CD14-positive monocyte (primary cell): ENCODE measurements around the gene NFYB. TPM values are rescaled to one million over a fixed set of nuclear protein-coding genes. Genes with fewer than 3 reads are reported as not detected.

Experiments used
- DNase-seq, 3 donors: peaks; one replicate each; pipeline ENCODE4 v3.0.0-alpha.2; 2011 to 2022
- H2AFZ ChIP-seq: 2 replicates; pipeline ENCODE4 v1.6.0; 2012; ENCODE audit warnings: mild to moderate bottlenecking, low read depth, low read length, inconsistent platforms; ENCODE audit not compliant: insufficient read depth, poor library complexity, severe bottlenecking
- H3K27ac ChIP-seq, 2 donors: 1 replicate in 1 of 2; 2 replicates in 1 of 2; pipeline ENCODE4 v1.5.1; 2012 to 2013; ENCODE audit warnings: low read length in 2 of 2, control low read depth in 1 of 2, inconsistent platforms in 1 of 2, low read depth in 1 of 2, mild to moderate bottlenecking in 1 of 2
- H3K27me3 ChIP-seq, 2 donors: one replicate each; pipeline versions ENCODE4 v1.6.0 to v1.6.1; 2011 to 2013; ENCODE audit warnings: low read length in 2 of 2; ENCODE audit not compliant: control insufficient read depth in 2 of 2, insufficient read depth in 2 of 2
- H3K36me3 ChIP-seq, 2 donors: replicated peaks in 1 of 2; 1 replicate in 1 of 2; 2 replicates in 1 of 2; pipeline versions ENCODE4 v1.5.1 to v1.6.1; 2012 to 2013; ENCODE audit warnings: low read length in 2 of 2, control low read depth in 1 of 2, inconsistent platforms in 1 of 2, mild to moderate bottlenecking in 1 of 2; ENCODE audit not compliant: insufficient read depth in 2 of 2, control insufficient read depth in 1 of 2
- H3K4me1 ChIP-seq, 2 donors: 1 replicate in 1 of 2; 2 replicates in 1 of 2; pipeline versions ENCODE4 v1.5.1 to v1.6.1; 2012 to 2013; ENCODE audit warnings: low read length in 2 of 2, control low read depth in 1 of 2, inconsistent platforms in 1 of 2, mild to moderate bottlenecking in 1 of 2, moderate library complexity in 1 of 2; ENCODE audit not compliant: insufficient read depth in 2 of 2, control insufficient read depth in 1 of 2
- H3K4me2 ChIP-seq: replicated peaks from 2 replicates; pipeline ENCODE3; 2012; ENCODE audit warnings: low read length, moderate library complexity, mild to moderate bottlenecking; ENCODE audit not compliant: poor library complexity, severe bottlenecking; ENCODE audit errors: extremely low read depth
- H3K4me3 ChIP-seq, 3 experiments: fragments of 200-600 bp in 1 of 3; sonication (generic) in 1 of 3; replicated peaks in 1 of 3; 1 replicate in 2 of 3; 2 replicates in 1 of 3; pipeline ENCODE4 v1.5.1; 2011 to 2013; ENCODE audit warnings: low read length in 3 of 3, mild to moderate bottlenecking in 3 of 3, control low read depth in 2 of 3, low read depth in 2 of 3, inconsistent platforms in 1 of 3, moderate library complexity in 1 of 3
- H3K79me2 ChIP-seq: 2 replicates; pipeline ENCODE4 v1.6.0; 2012; ENCODE audit warnings: mild to moderate bottlenecking, control low read depth, inconsistent platforms, low read length, moderate library complexity; ENCODE audit not compliant: insufficient read depth
- H3K9ac ChIP-seq: 2 replicates; pipeline ENCODE4 v1.6.0; 2017; ENCODE audit warnings: low read length, mild to moderate bottlenecking; ENCODE audit not compliant: insufficient read depth, poor library complexity, severe bottlenecking
- H3K9me3 ChIP-seq, 2 donors: replicated peaks in 1 of 2; 1 replicate in 1 of 2; 2 replicates in 1 of 2; pipeline versions ENCODE4 v1.5.1 to v1.6.1; 2012 to 2013; ENCODE audit warnings: low read length in 2 of 2, control low read depth in 1 of 2; ENCODE audit not compliant: control insufficient read depth in 1 of 2, insufficient read depth in 1 of 2
- H4K20me1 ChIP-seq: 2 replicates; pipeline ENCODE4 v1.6.0; 2012; ENCODE audit warnings: mild to moderate bottlenecking, low read length, control low read depth, moderate library complexity; ENCODE audit not compliant: insufficient read depth
- H3K27ac Mint-ChIP-seq, 7 donors: one replicate each; pipeline ENCODE4 v1.8.0; 2020; ENCODE audit warnings: mild to moderate bottlenecking in 7 of 7, mixed read lengths in 7 of 7, moderate library complexity in 6 of 7, inconsistent platforms in 2 of 7
- H3K27me3 Mint-ChIP-seq, 3 donors: one replicate each; pipeline ENCODE4 v1.8.0; 2021 to 2022; ENCODE audit warnings: low read depth in 3 of 3, mild to moderate bottlenecking in 3 of 3, mixed read lengths in 3 of 3, moderate library complexity in 3 of 3, inconsistent platforms in 1 of 3
- H3K36me3 Mint-ChIP-seq, 2 donors: one replicate each; pipeline ENCODE4 v1.8.0; 2020; ENCODE audit warnings: mixed read lengths in 2 of 2, inconsistent platforms in 1 of 2, mild to moderate bottlenecking in 1 of 2
- H3K4me1 Mint-ChIP-seq: one replicate; pipeline ENCODE4 v1.8.0; 2020; ENCODE audit warnings: mild to moderate bottlenecking, mixed read lengths
- H3K4me3 Mint-ChIP-seq, 2 donors: one replicate each; pipeline ENCODE4 v1.8.0; 2020; ENCODE audit warnings: mild to moderate bottlenecking in 2 of 2, mixed read lengths in 2 of 2, moderate library complexity in 1 of 2
- H3K9me3 Mint-ChIP-seq, 7 donors: one replicate each; pipeline ENCODE4 v1.8.0; 2020 to 2022; ENCODE audit warnings: mixed read lengths in 7 of 7, mild to moderate bottlenecking in 6 of 7, moderate library complexity in 6 of 7, inconsistent platforms in 2 of 7
- WGBS: methylation state at CpG from one replicate; pipeline ENCODE4 v1.1.5; 2013; ENCODE audit warnings: missing lambda C conversion rate; ENCODE audit not compliant: insufficient coverage; 5-methylcytosine and 5-hydroxymethylcytosine counted together
- intact Hi-C, 2 donors: fragments of 100-400 bp; cut with micrococcal nuclease; formaldehyde crosslinking; loops; one replicate each; pipeline versions ENCODE4 v1.15.0 to v1.15.1; 2023
- polyA plus RNA-seq, 3 donors: library from polyadenylated mRNA; depleted of rRNA in 1 of 3; unstranded in 2 of 3; stranded (reverse) in 1 of 3; fragments of 300-500 nt in 2 of 3; fragments of >200 nt in 1 of 3; fragmentation: Illumina TruSeq in 2 of 3; gene quantifications; 1 replicate in 2 of 3; 2 replicates in 1 of 3; pipeline ENCODE4 v1.2.3, GENCODE V29; 2012 to 2021
- TF ChIP-seq, protein P1 (sequence below): fragments of 200-600 bp; IDR thresholded peaks from one replicate; pipeline ENCODE4 v1.8.0; 2022; ENCODE audit warnings: antibody characterized with exemption, mild to moderate bottlenecking

NFYB gene
- polyA plus RNA-seq, 3 donors = 11.6 to 14.6 (median 12.3) TPM

DNA sequence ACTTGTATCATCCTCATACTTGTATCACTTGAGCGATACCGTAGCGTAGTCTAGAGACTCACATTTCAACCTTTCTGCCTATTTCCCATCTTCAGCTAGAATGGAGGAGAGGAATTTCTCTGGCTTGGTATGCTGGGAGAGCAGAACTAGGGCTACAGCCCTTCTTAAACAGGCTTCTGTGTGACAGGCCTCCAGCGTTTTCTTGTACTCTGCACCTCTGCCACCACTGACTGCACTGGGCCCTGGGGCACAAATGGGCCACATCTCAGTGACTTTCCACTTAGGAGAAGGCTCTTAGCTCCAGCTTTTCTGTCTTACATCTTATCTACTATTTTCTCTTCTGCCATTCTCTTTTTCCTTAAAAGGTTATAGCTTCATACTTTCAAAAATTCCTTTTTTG, 46.9 kb downstream of the NFYB start:
- no peaks in the 10 kb centered on the region for H4K20me1 ChIP-seq

DNA sequence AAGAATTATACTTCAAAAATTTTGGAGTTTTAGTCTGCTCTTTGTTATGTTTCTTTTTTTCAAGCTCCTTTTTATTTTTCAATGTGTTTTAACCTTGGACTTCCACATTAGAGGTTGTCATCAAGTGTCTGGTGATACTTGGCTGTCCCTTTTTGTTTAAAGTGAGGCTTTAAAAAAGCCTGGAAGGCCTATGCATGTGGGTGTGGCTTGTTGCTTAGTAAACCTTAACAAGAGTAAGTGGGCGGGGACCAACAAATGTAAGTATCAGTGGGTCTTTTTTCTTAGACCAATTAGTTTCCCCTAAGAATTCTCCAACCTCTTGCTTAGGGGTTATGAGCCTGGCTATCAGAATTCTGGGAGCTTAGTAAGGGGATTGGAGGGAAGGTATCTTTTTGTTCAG, 47.3 kb downstream of the NFYB start:
- no peak for DNase-seq
- Histone ChIP-seq H3K9ac (no peak overlapping the region), H4K20me1 (no peaks in the 10 kb centered on the region), H3K27ac (no peak overlapping the region), H3K4me2 (no peak overlapping the region), H3K4me1 (no peaks in the 10 kb centered on the region), H3K27me3 (no peaks in the 10 kb centered on the region), H3K4me3 (no peak overlapping the region), H3K79me2 (no peaks in the 10 kb centered on the region), H2AFZ (no peak overlapping the region), H3K9me3 (no peaks in the 10 kb centered on the region), H3K36me3 (peaks cover 83 to 96% of the 10 kb centered on the region in 2 donors)
- H3K27ac Mint-ChIP-seq = no peak overlapping the region
- TF ChIP-seq, protein P1, sequence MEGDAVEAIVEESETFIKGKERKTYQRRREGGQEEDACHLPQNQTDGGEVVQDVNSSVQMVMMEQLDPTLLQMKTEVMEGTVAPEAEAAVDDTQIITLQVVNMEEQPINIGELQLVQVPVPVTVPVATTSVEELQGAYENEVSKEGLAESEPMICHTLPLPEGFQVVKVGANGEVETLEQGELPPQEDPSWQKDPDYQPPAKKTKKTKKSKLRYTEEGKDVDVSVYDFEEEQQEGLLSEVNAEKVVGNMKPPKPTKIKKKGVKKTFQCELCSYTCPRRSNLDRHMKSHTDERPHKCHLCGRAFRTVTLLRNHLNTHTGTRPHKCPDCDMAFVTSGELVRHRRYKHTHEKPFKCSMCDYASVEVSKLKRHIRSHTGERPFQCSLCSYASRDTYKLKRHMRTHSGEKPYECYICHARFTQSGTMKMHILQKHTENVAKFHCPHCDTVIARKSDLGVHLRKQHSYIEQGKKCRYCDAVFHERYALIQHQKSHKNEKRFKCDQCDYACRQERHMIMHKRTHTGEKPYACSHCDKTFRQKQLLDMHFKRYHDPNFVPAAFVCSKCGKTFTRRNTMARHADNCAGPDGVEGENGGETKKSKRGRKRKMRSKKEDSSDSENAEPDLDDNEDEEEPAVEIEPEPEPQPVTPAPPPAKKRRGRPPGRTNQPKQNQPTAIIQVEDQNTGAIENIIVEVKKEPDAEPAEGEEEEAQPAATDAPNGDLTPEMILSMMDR = no peak
- intact Hi-C loops = no loop called here
- H3K4me3 Mint-ChIP-seq = no peak overlapping the region
- H3K4me1 Mint-ChIP-seq = no peaks in the 10 kb centered on the region
- H3K27me3 Mint-ChIP-seq = no peaks in the 10 kb centered on the region
- H3K36me3 Mint-ChIP-seq = peaks cover 72 to 76% of the 10 kb centered on the region in 2 donors
- no CpG with 5 or more reads among the region's 1 CpG for WGBS
- H3K9me3 Mint-ChIP-seq = no peaks in the 10 kb centered on the region

More for the DNA sequence above, 46.9 kb downstream of the NFYB start:
- Mint-ChIP-seq H3K9me3 (no peaks in the 10 kb centered on the region), H3K27me3 (no peaks in the 10 kb centered on the region), H3K4me1 (no peaks in the 10 kb centered on the region), H3K27ac (no peak overlapping the region), H3K4me3 (no peak overlapping the region), H3K36me3 (peaks cover 68 to 71% of the 10 kb centered on the region in 2 donors)
- DNase-seq = no peak
- peaks cover 81 to 96% of the 10 kb centered on the region in 2 donors for H3K36me3 ChIP-seq
- H2AFZ ChIP-seq = no peak overlapping the region
- no peaks in the 10 kb centered on the region for H3K9me3 ChIP-seq
- H3K79me2 ChIP-seq = no peaks in the 10 kb centered on the region
- no peak overlapping the region for H3K4me3 ChIP-seq
- intact Hi-C loops = no loop called here
- no peak overlapping the region for H3K4me2 ChIP-seq
- 100% methylated on average over 1 of the region's 4 CpGs for WGBS
- H3K27ac ChIP-seq = no peak overlapping the region
- H3K4me1 ChIP-seq = no peaks in the 10 kb centered on the region
- TF ChIP-seq, protein P1 = no peak
- no peaks in the 10 kb centered on the region for H3K27me3 ChIP-seq
- no peak overlapping the region for H3K9ac ChIP-seq
